GM19025 (cell line): ENCODE data around the gene SPACA9.

ENCODE experiments used
- ATAC-seq: cut with Tn5 transposase; IDR thresholded peaks from one replicate; pipeline ENCODE4 v1.9.1; 2021; ENCODE audit warnings: mild to moderate bottlenecking, low read depth, moderate library complexity; ENCODE audit not compliant: unreplicated experiment

The SPACA9 gene

GRCh38 chr9:132888151-132888550, 9.5 kb downstream of the SPACA9 start:
- no peak for ATAC-seq

GRCh38 chr9:132892400-132892799, 13.7 kb downstream of the SPACA9 start:
- no peak for ATAC-seq

GRCh38 chr9:132894346-132894745, 15.6 kb downstream of the SPACA9 start:
- ATAC-seq: no peak

- ATAC-seq: no peak
Measured at GRCh38 chr9:132894862-132895835, 16.5 kb downstream of the SPACA9 start.

- no peak for ATAC-seq
Measured at GRCh38 chr9:132896264-132896663, 17.6 kb downstream of the SPACA9 start.

GRCh38 chr9:132896906-132897305, 18.2 kb downstream of the SPACA9 start:
- ATAC-seq: no peak

GRCh38 chr9:132898051-132898450, 19.4 kb downstream of the SPACA9 start:
- ATAC-seq: no peak

GRCh38 chr9:132901858-132902831, 23.4 kb downstream of the SPACA9 start:
- ATAC-seq: no peak

GRCh38 chr9:132903574-132904492, 25.1 kb downstream of the SPACA9 start:
- no peak for ATAC-seq

GRCh38 chr9:132905726-132906125, 27.0 kb downstream of the SPACA9 start:
- no peak for ATAC-seq

- no peak for ATAC-seq
Measured at GRCh38 chr9:132908635-132909034, 29.9 kb downstream of the SPACA9 start.

GRCh38 chr9:132909311-132909710, 30.6 kb downstream of the SPACA9 start:
- no peak for ATAC-seq

GRCh38 chr9:132910376-132910775, 31.7 kb downstream of the SPACA9 start:
- no peak for ATAC-seq

GRCh38 chr9:132912131-132912530, 33.4 kb downstream of the SPACA9 start:
- ATAC-seq: no peak

GRCh38 chr9:132914924-132915323, 36.2 kb downstream of the SPACA9 start:
- ATAC-seq: no peak

GRCh38 chr9:132919614-132920268, 41.0 kb downstream of the SPACA9 start:
- no peak for ATAC-seq

- ATAC-seq: no peak
Measured at GRCh38 chr9:132923346-132923902, 44.7 kb downstream of the SPACA9 start.

- ATAC-seq: no peak
Measured at GRCh38 chr9:132927704-132928103, 49.0 kb downstream of the SPACA9 start.

- no peak for ATAC-seq
Measured at GRCh38 chr9:132931178-132931735, 52.6 kb downstream of the SPACA9 start.
